ENCODE data around the gene SRMS. TPM values are rescaled to one million over a fixed set of nuclear protein-coding genes. Genes with fewer than 3 reads are reported as not detected.
"Not testable (repeated sequence)": the region's sequence is repeated elsewhere in the genome, so short reads cannot be mapped to it uniquely, and the experiment has no call there.

The SRMS gene
- polyA plus RNA-seq, 1 donor from 2014 or later: not detected

DNA sequence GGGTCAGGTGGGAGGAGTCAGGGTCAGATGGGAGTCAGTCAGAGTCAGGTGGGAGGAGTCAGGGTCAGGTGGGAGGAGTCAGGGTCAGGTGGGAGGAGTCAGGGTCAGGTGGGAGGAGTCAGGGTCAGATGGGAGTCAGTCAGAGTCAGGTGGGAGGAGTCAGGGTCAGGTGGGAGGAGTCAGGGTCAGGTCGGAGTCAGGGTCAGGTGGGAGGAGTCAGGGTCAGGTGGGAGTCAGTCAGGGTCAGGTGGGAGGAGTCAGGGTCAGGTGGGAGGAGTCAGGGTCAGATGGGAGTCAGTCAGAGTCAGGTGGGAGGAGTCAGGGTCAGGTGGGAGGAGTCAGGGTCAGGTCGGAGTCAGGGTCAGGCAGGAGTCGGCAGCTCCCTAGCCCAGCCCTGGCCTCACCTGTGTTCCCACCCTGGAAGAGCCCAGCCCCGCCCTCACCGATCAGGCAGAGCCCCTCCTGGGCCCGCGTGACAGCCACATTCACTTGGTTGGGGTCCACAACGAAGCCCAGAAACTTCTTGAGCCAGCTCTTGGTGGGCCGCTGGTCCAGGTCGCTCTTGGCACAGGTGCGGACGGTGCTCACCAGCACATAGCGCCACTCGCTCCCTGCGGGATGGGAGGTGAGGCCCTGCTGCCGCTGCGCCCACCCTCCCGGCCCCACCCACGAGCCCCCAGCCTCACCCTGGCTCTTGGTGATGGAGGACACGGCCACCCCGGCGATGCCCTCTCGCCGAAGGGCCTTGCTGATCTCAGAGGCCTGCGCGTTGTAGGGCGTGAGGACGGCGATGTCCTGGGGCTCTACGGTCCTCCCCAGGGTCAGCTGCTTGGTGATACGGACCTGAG, 12.2 kb upstream of the SRMS start:
- H3K9me2 ChIP-seq (ENCODE audit: insufficient read depth, low read length); H4K20me1 ChIP-seq (ENCODE audit: insufficient read depth); H3K79me2 ChIP-seq (replicated peaks; ENCODE audit: insufficient read depth, low read length); H3K36me3 ChIP-seq (ENCODE audit: insufficient read depth, low read length); H3F3A ChIP-seq (ENCODE audit: insufficient read depth, low read length, poor library complexity, severe bottlenecking); H3K9ac ChIP-seq (ENCODE audit: low read length); H3K9me3 ChIP-seq (ENCODE audit: low read length); H3K4me2 ChIP-seq (ENCODE audit: low read length); H3K4me3 ChIP-seq (ENCODE audit: low read length); H3K27me3 ChIP-seq (ENCODE audit: insufficient read depth, low read depth, low read length); H2AFZ ChIP-seq (ENCODE audit: low read depth, low read length); H3K27ac ChIP-seq (ENCODE audit: low read length): not testable (repeated sequence)

DNA sequence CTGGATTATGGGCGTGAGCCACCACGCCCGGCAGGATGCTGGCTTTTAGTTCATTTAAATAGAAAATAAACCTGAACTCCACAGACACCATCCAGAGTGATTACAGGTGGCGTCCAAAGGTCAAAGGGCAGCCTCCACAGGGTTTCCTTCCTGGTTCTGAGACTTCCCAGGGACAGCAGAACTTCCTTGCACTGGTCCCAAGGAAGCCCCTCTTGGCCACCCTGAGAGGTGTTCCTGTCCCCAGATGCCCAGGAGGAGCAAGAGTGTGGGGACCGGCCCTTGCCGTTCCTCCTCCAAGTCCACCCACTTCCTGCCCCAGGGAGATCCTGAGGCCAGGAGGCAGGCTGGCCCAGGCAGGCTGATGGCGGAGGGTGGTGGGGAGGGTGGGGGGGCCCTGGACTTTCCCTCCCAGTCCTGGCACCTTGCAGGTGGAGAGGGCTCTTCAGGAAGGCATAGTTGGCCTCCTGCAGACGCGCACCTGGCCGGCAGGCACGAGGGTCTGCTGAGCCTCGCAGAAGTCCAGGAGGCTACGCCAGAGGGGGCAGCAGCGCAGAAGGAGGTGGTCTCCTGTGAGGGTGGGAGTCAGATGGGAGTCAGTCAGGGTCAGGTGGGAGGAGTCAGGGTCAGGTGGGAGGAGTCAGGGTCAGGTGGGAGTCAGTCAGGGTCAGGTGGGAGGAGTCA, 11.4 kb upstream of the SRMS start:
- Histone ChIP-seq H3F3A (ENCODE audit: insufficient read depth, low read length, poor library complexity, severe bottlenecking) (no peaks in the 10 kb centered on the region), H3K9ac (ENCODE audit: low read length) (no peak overlapping the region), H3K79me2 (replicated peaks; ENCODE audit: insufficient read depth, low read length) (no peaks in the 10 kb centered on the region), H3K36me3 (ENCODE audit: insufficient read depth, low read length) (no peaks in the 10 kb centered on the region), H2AFZ (ENCODE audit: low read depth, low read length) (no peak overlapping the region), H4K20me1 (ENCODE audit: insufficient read depth) (no peaks in the 10 kb centered on the region), H3K9me3 (ENCODE audit: low read length) (no peaks in the 10 kb centered on the region), H3K27me3 (ENCODE audit: insufficient read depth, low read depth, low read length) (no peaks in the 10 kb centered on the region), H3K9me2 (ENCODE audit: insufficient read depth, low read length) (no peaks in the 10 kb centered on the region), H3K4me3 (ENCODE audit: low read length) (no peak overlapping the region), H3K27ac (ENCODE audit: low read length) (no peak overlapping the region), H3K4me2 (ENCODE audit: low read length) (no peak overlapping the region)
- TF ChIP-seq TAF1 (IDR thresholded peaks at IDR 0.05; ENCODE audit: low read depth) (no peak), EP300 (conservative IDR thresholded peaks at IDR 0.05; ENCODE audit: poor library complexity, severe bottlenecking) (no peak), RAD21 (conservative IDR thresholded peaks at IDR 0.05) (no peak), POLR2AphosphoS5 (IDR thresholded peaks at IDR 0.05) (no peak), MXI1 (conservative IDR thresholded peaks at IDR 0.05; ENCODE audit: poor library complexity, severe bottlenecking) (no peak), EZH2 (IDR thresholded peaks at IDR 0.05; ENCODE audit: borderline replicate concordance, insufficient read depth, low read length, poor library complexity, severe bottlenecking) (no peak), SMC3 (conservative IDR thresholded peaks at IDR 0.05; ENCODE audit: poor library complexity) (no peak)
- TF ChIP-seq, protein P1, sequence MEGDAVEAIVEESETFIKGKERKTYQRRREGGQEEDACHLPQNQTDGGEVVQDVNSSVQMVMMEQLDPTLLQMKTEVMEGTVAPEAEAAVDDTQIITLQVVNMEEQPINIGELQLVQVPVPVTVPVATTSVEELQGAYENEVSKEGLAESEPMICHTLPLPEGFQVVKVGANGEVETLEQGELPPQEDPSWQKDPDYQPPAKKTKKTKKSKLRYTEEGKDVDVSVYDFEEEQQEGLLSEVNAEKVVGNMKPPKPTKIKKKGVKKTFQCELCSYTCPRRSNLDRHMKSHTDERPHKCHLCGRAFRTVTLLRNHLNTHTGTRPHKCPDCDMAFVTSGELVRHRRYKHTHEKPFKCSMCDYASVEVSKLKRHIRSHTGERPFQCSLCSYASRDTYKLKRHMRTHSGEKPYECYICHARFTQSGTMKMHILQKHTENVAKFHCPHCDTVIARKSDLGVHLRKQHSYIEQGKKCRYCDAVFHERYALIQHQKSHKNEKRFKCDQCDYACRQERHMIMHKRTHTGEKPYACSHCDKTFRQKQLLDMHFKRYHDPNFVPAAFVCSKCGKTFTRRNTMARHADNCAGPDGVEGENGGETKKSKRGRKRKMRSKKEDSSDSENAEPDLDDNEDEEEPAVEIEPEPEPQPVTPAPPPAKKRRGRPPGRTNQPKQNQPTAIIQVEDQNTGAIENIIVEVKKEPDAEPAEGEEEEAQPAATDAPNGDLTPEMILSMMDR (IDR thresholded peaks at IDR 0.05; ENCODE audit: poor library complexity, severe bottlenecking): no peak
- TF ChIP-seq, protein P2, sequence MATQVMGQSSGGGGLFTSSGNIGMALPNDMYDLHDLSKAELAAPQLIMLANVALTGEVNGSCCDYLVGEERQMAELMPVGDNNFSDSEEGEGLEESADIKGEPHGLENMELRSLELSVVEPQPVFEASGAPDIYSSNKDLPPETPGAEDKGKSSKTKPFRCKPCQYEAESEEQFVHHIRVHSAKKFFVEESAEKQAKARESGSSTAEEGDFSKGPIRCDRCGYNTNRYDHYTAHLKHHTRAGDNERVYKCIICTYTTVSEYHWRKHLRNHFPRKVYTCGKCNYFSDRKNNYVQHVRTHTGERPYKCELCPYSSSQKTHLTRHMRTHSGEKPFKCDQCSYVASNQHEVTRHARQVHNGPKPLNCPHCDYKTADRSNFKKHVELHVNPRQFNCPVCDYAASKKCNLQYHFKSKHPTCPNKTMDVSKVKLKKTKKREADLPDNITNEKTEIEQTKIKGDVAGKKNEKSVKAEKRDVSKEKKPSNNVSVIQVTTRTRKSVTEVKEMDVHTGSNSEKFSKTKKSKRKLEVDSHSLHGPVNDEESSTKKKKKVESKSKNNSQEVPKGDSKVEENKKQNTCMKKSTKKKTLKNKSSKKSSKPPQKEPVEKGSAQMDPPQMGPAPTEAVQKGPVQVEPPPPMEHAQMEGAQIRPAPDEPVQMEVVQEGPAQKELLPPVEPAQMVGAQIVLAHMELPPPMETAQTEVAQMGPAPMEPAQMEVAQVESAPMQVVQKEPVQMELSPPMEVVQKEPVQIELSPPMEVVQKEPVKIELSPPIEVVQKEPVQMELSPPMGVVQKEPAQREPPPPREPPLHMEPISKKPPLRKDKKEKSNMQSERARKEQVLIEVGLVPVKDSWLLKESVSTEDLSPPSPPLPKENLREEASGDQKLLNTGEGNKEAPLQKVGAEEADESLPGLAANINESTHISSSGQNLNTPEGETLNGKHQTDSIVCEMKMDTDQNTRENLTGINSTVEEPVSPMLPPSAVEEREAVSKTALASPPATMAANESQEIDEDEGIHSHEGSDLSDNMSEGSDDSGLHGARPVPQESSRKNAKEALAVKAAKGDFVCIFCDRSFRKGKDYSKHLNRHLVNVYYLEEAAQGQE (IDR thresholded peaks at IDR 0.05; ENCODE audit: borderline replicate concordance): no peak

Measured in neural cell (in vitro differentiated cells).